Activated T-cell treated with anti-CD3 and anti-CD28 coated beads, Interleukin-2, amount 50 U/mL, for 72 hours (primary cell): ENCODE measurements around the gene P3H2. TPM values are rescaled to one million over a fixed set of nuclear protein-coding genes. Genes with fewer than 3 reads are reported as not detected.
"Not testable (repeated sequence)": the region's sequence is repeated elsewhere in the genome, so short reads cannot be mapped to it uniquely, and the experiment has no call there.

Experiments
- ATAC-seq, 2 donors: fragments of 150-1000 bp; cut with Tn5 transposase; replicated peaks in 1 of 2; 2 replicates each; pipeline ENCODE4 v1.10.0; 2021; ENCODE audit warnings: moderate library complexity in 2 of 2, mild to moderate bottlenecking in 1 of 2
- DNase-seq, 2 donors: peaks; one replicate each; pipeline ENCODE4 v3.0.0; 2021 to 2022; ENCODE audit warnings: mixed read lengths in 1 of 2
- H3K27ac Mint-ChIP-seq: one replicate; pipeline ENCODE4 v1.8.0; 2022; ENCODE audit warnings: mild to moderate bottlenecking, moderate library complexity, mixed read lengths
- H3K27me3 Mint-ChIP-seq: one replicate; pipeline ENCODE4 v1.8.0; 2022; ENCODE audit warnings: low read depth, mixed read lengths
- H3K36me3 Mint-ChIP-seq, 2 donors: one replicate each; pipeline ENCODE4 v1.8.0; 2022; ENCODE audit warnings: mixed read lengths in 2 of 2, mild to moderate bottlenecking in 1 of 2; ENCODE audit not compliant: insufficient read depth in 2 of 2
- H3K4me1 Mint-ChIP-seq: one replicate; pipeline ENCODE4 v1.8.0; 2022; ENCODE audit warnings: low read depth, mixed read lengths
- H3K4me3 Mint-ChIP-seq, 2 donors: one replicate each; pipeline ENCODE4 v1.8.0; 2022; ENCODE audit warnings: mild to moderate bottlenecking in 2 of 2, mixed read lengths in 2 of 2, moderate library complexity in 2 of 2
- H3K9me3 Mint-ChIP-seq, 2 donors: one replicate each; pipeline ENCODE4 v1.8.0; 2022; ENCODE audit warnings: mixed read lengths in 2 of 2
- total RNA-seq, 2 donors: library from RNA; stranded (reverse); gene quantifications; one replicate each; pipeline ENCODE4 v1.2.3, GENCODE V29; 2022

P3H2 gene
- total RNA-seq, 2 donors from 2014 or later = not detected

DNA sequence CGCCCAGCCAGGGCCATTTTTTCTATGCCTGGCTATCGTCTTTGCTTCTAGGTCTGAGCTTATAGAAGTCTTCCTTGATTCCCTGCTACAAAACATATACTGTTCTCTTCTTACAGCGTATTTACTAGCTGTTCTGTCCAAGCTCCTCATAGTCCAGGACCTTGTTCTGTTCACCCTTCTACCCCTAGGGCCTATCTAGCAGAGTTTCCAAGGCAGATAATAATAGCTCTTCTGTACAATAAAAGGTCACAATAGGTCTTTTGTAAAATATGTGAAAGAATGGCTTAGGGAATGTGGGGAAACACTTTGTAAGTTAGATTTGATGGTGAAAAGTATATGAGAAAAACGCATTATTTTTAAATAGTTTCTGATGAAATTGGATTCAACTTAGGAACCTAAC lies 158.2 kb downstream of the P3H2 start:
- Mint-ChIP-seq H3K27ac (no peak overlapping the region), H3K27me3 (peaks cover 18% of the 10 kb centered on the region), H3K4me1 (peaks cover 14% of the 10 kb centered on the region), H3K9me3 (no peaks in the 10 kb centered on the region), H3K36me3 (no peaks in the 10 kb centered on the region), H3K4me3 (no peak overlapping the region)
- ATAC-seq = no peak
- DNase-seq = no peak

DNA sequence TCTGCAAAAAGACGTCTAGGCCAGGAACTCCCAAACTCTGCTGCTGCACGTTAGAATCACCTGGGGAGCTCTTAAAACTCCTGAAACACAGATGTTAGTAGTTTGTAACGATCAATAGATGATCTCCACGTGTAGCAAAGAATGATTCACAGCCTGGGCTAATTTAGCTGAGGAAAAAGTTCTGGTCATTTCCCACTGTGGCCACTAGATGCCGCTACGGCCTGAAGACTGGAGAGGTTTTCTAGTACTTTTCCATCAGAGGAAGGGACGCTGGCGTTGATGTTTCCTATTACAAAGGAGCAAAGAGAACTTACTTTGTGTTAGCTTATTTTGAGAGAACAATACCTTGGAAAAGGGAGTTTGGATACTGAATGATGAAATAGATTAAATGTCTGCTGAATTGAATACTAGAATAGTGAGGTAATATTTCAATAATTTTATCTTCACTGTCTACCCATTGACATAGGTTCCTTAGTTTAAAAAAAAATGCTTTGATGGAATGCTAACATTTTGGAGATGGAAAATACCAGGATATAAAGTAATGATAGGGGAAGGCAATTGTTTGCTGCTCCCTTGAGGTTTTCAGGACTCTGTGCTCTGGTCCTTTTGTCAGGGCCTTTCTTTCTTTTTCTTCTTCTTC lies 159.1 kb downstream of the P3H2 start:
- ATAC-seq = peak; percentile 59 to 70

DNA sequence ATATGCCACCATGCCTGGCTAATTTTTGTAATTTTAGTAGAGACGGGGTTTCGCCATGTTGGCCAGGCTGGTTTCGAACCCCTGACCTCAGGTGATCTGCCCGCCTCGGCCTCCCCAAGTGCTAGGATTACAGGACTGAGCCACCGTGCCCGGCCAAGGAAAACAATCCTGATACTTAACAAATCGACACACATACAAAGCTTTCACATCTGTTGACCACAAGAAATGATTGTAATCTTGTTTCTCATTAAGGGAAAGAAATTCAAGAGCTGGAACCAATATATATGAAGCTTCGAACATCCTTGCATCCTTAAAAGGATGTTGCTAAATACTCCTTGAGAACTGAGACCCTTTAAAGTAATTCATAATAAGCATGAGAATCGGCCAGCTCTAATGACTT lies 159.6 kb downstream of the P3H2 start:
- not testable (repeated sequence) for DNase-seq, H3K27ac Mint-ChIP-seq, H3K9me3 Mint-ChIP-seq, H3K36me3 Mint-ChIP-seq, H3K4me3 Mint-ChIP-seq, H3K4me1 Mint-ChIP-seq, ATAC-seq
- peaks cover 18% of the 10 kb centered on the region for H3K27me3 Mint-ChIP-seq

More for the DNA sequence above, 159.1 kb downstream of the P3H2 start:
- peaks cover 18% of the 10 kb centered on the region for H3K27me3 Mint-ChIP-seq
- no peak overlapping the region for H3K4me3 Mint-ChIP-seq
- no peak overlapping the region for H3K27ac Mint-ChIP-seq
- no peaks in the 10 kb centered on the region for H3K9me3 Mint-ChIP-seq
- peak; percentile 75 to 76 for DNase-seq
- H3K36me3 Mint-ChIP-seq = no peaks in the 10 kb centered on the region
- peaks cover 10% of the 10 kb centered on the region for H3K4me1 Mint-ChIP-seq

GRCh38 chr3:189954733-189955665 lies 165.7 kb downstream of the P3H2 start:
- ATAC-seq (no peak), DNase-seq (no peak)
- H3K36me3 Mint-ChIP-seq = no peaks in the 10 kb centered on the region
- H3K4me1 Mint-ChIP-seq = no peaks in the 10 kb centered on the region
- no peak overlapping the region for H3K27ac Mint-ChIP-seq
- no peaks in the 10 kb centered on the region for H3K9me3 Mint-ChIP-seq
- H3K4me3 Mint-ChIP-seq = no peak overlapping the region
- H3K27me3 Mint-ChIP-seq = peaks cover 32% of the 10 kb centered on the region

DNA sequence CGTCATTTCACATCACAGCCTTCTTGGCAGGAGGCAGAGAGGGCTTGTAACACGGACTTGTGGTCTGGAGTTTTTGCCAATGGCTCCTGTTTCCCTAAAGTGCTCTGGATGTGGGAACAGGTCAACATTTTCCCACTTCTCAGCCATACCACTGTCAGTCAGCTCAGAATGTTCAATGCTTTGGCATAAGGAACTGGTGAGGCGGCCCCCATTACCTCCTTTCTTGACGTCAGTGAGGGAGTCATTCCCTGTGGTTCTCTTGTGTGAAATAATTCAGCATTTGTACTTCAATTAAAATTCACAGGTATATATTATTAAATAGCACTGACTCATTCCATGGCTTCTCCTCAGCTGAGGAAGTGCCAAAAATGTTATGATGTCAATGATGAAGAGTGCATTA lies 167.1 kb downstream of the P3H2 start:
- Mint-ChIP-seq H3K9me3 (no peaks in the 10 kb centered on the region), H3K36me3 (no peaks in the 10 kb centered on the region), H3K27ac (no peak overlapping the region), H3K4me1 (no peaks in the 10 kb centered on the region), H3K27me3 (peaks cover 19% of the 10 kb centered on the region), H3K4me3 (no peak overlapping the region)
- DNase-seq (no peak), ATAC-seq (no peak)

GRCh38 chr3:189952272-189952671 lies 168.4 kb downstream of the P3H2 start:
- Mint-ChIP-seq H3K36me3 (no peaks in the 10 kb centered on the region), H3K27me3 (peaks cover 14% of the 10 kb centered on the region), H3K4me3 (no peak overlapping the region)

DNA sequence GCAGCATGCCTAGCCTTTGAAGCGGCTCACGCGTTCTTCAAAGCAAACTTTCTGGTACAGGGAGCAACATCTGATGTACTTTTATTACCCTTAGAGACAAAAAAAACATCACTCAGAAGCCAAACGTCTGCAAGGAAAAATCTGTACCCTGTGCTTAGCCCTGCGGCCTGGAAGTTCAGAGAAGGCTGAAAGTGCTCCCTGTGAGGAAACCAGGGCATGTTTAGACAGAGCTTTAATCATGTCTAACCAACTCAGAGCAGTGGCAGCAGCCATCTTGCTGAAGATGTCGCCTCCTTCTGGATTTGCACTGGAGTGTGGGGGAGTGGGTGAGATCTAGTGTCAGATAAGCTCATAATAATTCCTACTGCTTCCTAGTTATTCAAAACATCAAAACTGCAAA lies 170.4 kb downstream of the P3H2 start:
- no peaks in the 10 kb centered on the region for H3K9me3 Mint-ChIP-seq
- H3K27ac Mint-ChIP-seq = no peak overlapping the region
- H3K4me1 Mint-ChIP-seq = peaks cover 14% of the 10 kb centered on the region
- H3K27me3 Mint-ChIP-seq = peaks cover 23% of the 10 kb centered on the region
- DNase-seq (no peak), ATAC-seq (no peak)
- H3K36me3 Mint-ChIP-seq = no peaks in the 10 kb centered on the region
- no peak overlapping the region for H3K4me3 Mint-ChIP-seq

More at GRCh38 chr3:189952272-189952671, 168.4 kb downstream of the P3H2 start:
- ATAC-seq = no peak
- DNase-seq = no peak
- Mint-ChIP-seq H3K9me3 (no peaks in the 10 kb centered on the region), H3K27ac (no peak overlapping the region), H3K4me1 (peaks cover 11% of the 10 kb centered on the region)

GRCh38 chr3:189949580-189949979 lies 171.1 kb downstream of the P3H2 start:
- H3K4me3 Mint-ChIP-seq = no peak overlapping the region
- H3K36me3 Mint-ChIP-seq = no peaks in the 10 kb centered on the region
- peaks cover 23% of the 10 kb centered on the region for H3K27me3 Mint-ChIP-seq
- DNase-seq (no peak), ATAC-seq (no peak)
- no peaks in the 10 kb centered on the region for H3K9me3 Mint-ChIP-seq
- H3K4me1 Mint-ChIP-seq = peaks cover 20% of the 10 kb centered on the region
- no peak overlapping the region for H3K27ac Mint-ChIP-seq

DNA sequence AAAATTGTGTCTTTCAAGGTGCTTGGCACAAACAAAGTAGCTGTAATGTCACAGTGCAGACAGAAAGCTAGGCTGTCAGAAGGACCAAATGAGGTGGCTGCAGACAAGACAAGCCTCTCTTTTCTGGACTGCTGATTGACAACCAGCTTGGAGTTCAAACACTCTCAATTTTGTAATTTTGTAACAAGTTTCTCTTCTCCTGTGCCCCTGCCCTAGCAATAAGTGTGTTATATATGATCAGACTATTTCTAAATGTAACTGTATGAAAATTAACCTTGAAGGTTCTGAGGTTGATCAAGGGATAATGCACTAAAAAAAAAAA lies 172.0 kb downstream of the P3H2 start:
- Mint-ChIP-seq H3K36me3 (no peaks in the 10 kb centered on the region), H3K4me3 (no peak overlapping the region), H3K27me3 (peaks cover 23% of the 10 kb centered on the region), H3K27ac (no peak overlapping the region), H3K4me1 (peaks cover 20% of the 10 kb centered on the region), H3K9me3 (no peaks in the 10 kb centered on the region)
- DNase-seq (no peak), ATAC-seq (no peak)

- Mint-ChIP-seq H3K4me3 (peak overlapping the region; percentile 41 to 63), H3K36me3 (no peaks in the 10 kb centered on the region), H3K27me3 (peaks cover 20% of the 10 kb centered on the region), H3K4me1 (peaks cover 24% of the 10 kb centered on the region), H3K27ac (peak overlapping the region; percentile 59), H3K9me3 (no peaks in the 10 kb centered on the region)
- DNase-seq (peak; percentile 20 to 25), ATAC-seq (peak; percentile 65 to 73)
Observed at GRCh38 chr3:189947948-189948723, 172.6 kb downstream of the P3H2 start.

DNA sequence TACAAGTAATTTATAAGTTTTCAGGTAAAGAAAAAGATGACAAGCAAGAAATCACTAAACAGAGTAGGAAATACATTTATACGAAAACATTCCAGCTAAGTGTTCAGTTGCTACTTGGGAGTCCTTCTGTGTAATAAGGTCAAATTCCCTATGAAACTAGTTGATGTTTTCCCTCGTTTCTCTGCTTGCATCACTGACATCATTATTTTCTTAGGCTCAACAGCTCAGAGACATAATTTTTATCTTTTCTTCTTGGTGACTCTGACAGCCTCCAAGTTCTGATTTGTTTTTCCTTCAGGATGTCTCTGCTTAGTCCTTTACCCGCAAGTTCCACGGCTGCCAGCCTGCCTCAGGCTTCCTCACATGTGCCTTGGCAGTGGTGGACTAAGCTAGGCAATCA lies 173.6 kb downstream of the P3H2 start:
- Mint-ChIP-seq H3K4me1 (peaks cover 24% of the 10 kb centered on the region), H3K27ac (no peak overlapping the region), H3K27me3 (peaks cover 13% of the 10 kb centered on the region), H3K9me3 (no peaks in the 10 kb centered on the region), H3K4me3 (no peak overlapping the region), H3K36me3 (no peaks in the 10 kb centered on the region)
- DNase-seq (no peak), ATAC-seq (no peak)

GRCh38 chr3:189945935-189946709 lies 174.6 kb downstream of the P3H2 start:
- H3K27me3 Mint-ChIP-seq = peaks cover 9% of the 10 kb centered on the region
- DNase-seq (no peak), ATAC-seq (no peak)
- H3K4me1 Mint-ChIP-seq = peaks cover 24% of the 10 kb centered on the region
- H3K9me3 Mint-ChIP-seq = no peaks in the 10 kb centered on the region
- peak overlapping the region; percentile 23 for H3K27ac Mint-ChIP-seq
- no peaks in the 10 kb centered on the region for H3K36me3 Mint-ChIP-seq
- H3K4me3 Mint-ChIP-seq = no peak overlapping the region
